Activated naive CD8-positive, alpha-beta T cell treated with anti-CD3 and anti-CD28 coated beads, Interleukin-2, amount 50 U/mL, for 16 hours (primary cell): Measurements from ENCODE around the gene EPB41L2.
"Not testable (repeated sequence)": the region's sequence is repeated elsewhere in the genome, so short reads cannot be mapped to it uniquely, and the experiment has no call there.

Experiments used
- DNase-seq: peaks from one replicate; pipeline ENCODE4 v3.0.0-alpha.2; 2020; ENCODE audit warnings: low read depth, low spot score

EPB41L2 gene

DNA sequence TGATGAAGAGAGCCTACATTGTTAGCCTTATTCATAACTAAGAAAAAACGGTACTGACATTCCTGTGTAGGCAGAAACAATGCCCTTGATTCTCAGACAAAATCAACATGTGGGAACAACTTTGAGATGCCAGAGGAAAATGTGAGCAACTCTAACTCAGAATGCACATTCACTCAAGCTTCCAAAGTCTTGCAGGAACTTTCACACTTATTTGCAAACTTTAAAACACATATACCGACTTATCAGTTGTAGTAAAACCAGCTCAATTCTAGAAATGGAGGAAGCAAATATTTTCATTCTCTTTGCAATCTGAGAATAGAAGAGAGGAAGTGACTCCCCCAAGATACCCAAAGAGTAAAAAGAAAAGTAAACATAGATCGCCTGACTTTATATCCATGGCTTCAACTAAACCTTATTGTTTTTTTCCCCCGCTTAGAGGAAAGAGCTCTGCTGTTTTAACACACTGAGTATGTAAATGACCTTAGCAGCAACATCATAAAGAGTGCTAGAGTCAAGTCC is 117.6 kb downstream of the EPB41L2 start:
- no peak for DNase-seq

DNA sequence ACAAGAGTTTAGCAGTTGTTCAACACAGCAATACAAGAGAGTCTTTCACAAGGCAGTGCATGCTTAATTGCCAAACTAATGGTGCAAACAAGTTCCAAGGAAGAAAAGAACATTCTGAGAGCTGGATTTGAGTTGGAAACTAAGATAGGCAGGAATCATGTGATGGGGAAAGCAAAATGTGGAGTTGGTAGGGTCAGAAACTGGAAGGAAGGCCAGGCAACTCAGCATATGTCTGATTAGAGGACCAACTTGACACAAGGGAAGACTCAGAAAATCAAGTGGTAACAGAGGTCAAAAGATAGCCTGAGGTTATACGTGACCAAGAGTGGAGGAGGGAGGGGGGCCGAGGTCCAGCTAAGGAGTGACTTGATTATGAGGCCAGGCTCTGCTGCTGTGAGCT is 118.6 kb downstream of the EPB41L2 start:
- DNase-seq = no peak

DNA sequence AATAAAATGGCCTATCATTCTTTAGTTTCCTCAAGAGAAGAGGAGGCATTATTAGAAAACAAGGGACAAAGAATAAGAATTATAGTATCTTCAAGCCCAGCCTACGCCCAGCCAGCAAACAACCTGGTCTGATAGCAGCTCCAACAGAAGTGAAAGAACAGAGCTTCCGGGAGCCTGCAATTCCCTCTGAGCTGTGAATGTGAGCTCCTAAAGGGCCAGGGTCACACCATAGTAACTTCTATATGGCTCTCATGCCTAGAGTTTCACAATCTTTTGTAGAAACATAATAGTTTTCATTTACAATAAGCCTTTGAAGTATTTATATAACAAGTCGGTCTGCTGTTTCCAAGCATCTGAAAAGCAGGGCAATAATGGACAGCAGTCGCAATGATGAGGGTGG is 119.3 kb downstream of the EPB41L2 start:
- DNase-seq = no peak

DNA sequence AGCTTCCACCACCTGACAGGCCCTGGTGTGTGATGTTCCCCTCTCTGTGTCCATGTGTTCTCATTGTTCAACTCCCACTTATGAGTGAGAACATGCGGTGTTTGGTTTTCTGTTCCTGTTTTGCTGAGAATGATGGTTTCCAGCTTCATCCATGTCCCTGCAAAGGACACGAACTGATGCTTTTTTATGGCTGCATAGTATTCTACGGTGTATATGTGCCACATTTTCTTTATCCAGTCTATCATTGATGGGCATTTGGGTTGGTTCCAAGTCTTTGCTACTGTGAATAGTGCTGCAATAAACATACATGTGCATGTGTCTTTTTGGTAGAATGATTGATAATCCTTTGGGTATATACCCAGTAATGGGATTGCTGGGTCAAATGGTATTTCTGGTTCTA is 120.3 kb downstream of the EPB41L2 start:
- not testable (repeated sequence) for DNase-seq

DNA sequence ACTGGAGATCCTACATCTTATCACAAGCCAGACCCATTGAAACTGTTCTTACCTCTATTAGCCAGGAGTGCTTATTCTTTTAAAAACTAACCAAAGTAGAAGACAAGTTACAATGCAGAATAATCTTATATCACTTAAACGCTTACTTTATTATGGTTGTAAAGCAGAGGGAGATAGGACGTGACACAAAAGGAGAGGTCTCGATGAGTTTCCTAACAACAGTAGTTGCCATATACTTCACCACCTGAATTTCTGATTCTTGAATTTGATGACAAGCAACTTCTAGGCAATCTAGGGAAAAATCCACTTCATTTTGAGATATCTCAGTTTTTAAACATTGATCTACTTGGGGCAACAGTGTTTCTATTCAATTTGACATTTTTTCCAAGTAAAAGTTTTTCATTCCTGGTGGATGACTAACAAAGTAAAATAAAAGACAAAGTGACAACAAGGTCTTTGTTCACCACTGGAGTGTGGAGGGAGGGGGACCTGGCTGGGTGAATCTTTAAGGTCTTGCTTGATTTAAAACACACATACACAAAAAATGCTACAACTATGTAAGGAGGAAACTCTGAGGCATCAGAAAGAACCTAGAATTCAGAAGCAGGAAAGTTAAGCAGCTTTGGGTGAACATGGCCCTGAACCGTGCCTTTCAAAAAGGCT is 125.0 kb downstream of the EPB41L2 start:
- DNase-seq = no peak

DNA sequence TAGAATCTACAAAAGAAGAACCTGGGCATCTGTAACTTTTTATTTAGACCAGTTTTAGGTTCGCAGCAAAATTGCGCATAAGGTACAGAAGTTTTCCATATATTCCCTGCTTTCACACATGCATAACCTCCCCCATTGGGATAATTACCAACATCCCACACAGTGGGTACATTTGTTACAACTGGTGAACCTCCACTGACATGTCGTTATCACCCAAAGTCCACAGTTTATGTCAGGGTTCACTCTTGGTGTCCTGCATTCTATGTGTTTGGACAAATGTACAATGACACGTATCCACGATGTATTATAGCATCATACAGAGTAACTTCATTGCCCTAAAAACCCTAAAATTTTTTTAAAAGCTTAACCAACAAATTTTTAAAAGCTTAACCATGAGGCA is 126.1 kb downstream of the EPB41L2 start:
- no peak for DNase-seq

DNA sequence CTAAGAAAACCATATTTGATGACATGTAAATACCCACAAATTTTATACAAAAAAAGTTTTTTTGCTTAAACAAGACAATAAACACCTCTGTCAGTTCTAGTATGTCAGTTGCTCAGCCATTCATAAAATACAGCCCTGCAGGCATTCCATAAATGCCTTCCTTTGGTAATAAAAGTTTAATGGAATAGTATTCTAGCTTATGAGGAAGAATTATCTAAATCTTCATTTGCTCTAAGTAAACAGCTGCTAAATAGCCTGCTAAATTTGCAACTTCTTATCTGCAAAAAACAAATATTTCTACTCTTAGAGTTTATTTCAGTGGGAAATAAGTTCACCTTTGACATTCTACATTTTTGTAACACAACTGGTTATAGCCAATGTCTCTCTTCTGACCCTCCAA is 127.1 kb downstream of the EPB41L2 start:
- no peak for DNase-seq

DNA sequence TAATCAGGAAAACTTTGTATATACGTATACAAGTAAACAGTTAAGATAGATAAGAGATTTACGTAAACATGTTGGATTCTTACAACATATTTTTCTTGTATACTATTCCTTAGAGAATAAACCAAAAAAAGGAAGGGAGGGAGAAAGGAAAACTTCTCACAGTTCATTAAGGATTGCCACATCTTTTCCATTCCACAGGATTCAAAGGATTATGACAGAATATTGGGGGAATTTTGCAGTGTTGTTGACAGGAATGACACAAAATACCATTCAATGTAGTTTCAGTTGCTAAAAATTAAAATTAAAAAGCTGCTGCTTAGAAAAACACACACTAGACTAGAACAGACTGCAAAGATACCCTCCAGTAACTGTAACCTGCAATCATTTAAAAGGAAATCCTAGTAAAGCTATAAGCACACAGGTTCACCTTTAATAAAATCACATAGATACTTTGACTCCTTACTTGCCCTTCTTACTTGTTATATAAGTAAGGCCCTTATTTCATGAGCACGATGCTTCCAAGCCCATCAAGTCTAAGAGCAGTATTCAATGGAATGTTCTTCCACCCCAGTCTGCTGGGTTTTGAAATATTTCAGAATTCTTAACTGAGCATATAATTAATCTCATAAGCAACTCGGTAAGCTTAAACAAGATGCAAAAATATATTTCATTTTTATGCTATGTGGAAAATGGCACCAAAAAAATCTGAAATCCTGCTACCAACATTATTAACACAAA is 128.0 kb downstream of the EPB41L2 start:
- no peak for DNase-seq

DNA sequence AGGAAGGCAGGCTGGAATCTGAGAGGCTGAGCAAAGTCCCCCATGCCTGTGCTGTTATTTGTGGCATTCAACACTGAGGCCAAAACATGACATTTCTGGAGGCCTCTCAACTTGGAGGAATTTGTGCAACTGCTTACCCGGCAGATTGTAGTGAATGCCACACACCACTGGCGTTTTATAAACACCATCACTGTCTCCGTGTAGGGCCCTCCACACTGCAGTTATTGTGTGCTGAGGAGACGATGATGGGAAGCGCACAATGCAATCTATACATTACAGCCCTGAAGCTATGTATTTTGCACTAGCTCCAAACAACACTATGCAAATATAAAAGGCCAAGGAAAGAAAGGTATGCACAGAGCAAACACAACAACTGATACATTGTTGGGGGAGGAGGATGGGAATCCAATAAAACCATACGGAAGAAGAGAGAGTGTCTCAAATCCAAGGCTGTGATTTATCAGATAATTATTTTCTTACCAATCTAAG is 129.3 kb downstream of the EPB41L2 start:
- DNase-seq = no peak

DNA sequence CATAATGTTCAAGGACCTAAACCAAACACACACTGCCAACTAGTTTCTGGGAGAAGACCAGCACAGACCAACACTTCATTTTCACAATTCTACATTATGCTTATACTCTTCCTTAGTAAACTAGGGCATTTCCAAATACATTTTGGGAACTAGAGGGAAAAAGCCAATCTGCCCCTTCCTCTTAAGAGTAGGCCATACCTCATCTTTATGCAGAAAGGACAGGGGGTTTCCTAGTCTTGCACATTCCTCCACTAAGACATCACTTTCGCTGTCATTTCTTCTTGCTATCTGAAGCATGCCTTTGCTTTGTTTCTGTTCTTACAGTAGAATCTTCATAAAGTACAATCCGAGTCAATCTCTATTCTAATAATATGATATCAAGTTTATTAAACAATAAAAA is 130.1 kb downstream of the EPB41L2 start:
- no peak for DNase-seq

DNA sequence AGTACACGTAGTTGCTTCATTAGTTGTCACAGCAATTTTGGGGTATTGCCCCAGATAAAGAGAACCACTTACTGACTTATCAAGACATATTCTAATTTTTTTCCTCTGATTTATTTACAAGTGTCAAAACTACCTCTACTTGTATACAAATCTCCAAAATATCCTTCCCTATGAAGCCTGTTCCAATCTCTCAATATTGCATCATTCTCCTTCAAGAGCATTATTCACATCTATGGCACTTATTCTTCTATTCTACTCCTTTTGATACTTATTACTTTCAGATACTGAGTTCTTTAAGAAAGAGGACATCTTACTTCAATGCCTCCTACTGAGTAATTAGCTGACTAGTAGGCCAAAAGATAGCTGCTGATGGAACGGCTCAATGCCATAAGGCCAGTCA is 130.6 kb downstream of the EPB41L2 start:
- DNase-seq = no peak

DNA sequence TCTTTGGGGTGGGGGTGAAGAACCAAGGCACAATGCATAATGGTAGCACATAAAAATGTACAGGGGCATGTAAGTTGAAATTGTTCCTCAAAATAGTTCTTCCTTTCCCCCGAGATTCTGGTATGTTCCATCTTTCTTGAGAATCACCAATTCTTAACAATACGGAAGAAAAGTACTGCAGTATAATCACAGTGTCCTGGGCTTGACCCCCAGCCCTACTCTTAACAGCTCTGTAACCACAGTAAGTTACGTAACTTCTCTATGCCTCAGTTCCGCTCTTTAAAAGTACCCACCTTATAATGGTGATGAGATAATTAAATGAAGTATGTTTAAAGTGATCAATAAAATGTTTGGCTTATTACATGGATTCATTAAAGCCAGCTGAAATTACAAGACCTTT is 131.4 kb downstream of the EPB41L2 start:
- DNase-seq = no peak

DNA sequence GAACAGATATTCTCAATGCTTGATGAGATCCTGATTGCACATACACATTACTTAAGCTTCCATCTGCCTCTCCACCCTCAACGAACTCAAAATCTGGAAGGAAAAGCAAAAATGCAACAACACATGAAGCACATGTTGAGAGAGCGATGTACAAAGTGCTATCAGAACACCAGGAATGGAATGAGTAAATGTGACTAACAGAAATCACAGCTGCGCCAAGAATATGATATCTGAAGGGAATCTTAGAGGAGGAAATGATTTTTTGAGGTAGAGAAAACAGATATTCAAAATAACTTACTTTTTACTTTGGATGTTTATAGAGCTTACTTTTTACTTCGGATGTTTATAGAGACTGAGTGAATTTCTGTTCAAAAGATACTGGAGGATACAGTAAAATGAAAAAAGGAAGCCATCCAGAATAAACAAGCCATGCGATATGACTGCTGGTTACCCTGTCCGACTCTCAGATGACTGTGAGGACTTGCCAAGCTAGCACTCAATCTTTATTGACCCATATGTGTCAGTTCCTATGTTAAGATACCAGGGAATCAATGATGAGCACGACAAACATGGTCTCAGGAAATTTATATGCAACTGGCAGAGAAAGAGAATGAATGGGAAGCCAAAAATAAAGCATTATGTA is 133.9 kb downstream of the EPB41L2 start:
- no peak for DNase-seq

DNA sequence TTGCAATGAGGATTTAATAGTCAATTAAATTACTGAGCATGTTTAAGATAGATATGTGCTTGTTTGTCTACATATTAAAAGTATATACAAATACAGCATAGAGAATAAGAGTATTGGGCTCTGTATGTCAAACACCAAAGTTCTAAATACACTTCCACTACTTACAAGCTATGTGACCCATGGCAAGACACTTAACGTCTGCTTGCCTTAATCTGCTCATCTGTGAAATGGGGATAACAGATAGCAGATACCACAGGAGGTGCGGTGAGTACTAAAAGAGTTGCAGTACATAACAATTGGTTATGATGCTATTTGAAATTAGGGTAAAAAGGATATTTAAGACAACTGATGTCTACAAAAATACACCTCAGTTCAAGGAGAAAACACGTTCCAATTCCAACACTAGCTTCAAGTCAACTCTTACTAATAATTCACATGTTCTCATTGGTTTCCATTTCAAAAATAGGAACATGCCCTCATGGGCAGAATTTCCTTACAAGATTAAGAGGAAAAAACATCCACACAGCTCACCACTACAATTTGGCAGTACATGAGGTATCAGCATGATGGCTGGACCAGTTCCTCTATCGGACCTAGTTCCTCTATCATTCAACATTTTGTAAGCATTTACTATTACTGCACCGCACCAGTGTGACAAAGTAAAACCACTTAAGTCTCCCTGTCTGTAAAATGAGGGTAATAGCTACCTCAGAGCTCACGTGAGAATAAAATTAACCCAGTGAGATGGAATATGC is 134.7 kb downstream of the EPB41L2 start:
- no peak for DNase-seq

DNA sequence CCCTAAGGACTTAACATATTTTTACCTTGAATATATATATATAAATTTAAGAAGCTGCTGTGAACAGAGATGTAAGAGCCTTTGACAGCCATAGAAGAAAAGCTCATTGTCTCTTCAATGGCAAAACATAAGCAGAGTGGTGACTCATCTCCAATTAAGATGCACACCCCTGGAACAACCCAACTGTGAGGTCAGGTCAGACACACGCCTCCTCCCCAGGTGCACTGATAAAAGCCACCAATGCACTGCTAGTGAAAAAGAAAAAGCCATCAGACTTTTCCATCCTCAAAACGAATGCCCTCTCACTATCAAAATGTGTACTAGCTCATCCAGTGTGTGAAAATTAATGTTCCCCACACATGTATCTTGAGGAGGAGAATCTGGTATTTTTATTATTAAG is 135.7 kb downstream of the EPB41L2 start:
- DNase-seq = no peak

DNA sequence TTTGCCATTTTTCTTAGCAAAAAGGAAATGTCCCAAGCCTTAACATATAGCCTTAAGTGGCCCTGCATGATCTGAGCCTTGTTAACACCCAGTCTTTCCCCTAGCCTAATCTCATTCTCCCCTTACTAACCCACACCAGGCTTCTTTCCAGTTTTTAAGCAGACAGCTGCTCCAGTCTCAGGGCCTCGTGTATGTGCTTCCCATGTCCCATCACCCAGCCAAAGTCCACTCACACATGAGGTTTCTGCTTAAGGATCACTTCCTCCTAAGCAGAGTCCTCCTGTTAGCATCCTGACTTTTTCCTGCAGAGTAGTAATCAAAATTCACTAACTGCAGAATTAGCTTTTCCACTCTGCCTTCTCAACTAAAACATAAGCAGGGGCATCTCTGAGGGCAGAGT is 139.7 kb downstream of the EPB41L2 start:
- no peak for DNase-seq

DNA sequence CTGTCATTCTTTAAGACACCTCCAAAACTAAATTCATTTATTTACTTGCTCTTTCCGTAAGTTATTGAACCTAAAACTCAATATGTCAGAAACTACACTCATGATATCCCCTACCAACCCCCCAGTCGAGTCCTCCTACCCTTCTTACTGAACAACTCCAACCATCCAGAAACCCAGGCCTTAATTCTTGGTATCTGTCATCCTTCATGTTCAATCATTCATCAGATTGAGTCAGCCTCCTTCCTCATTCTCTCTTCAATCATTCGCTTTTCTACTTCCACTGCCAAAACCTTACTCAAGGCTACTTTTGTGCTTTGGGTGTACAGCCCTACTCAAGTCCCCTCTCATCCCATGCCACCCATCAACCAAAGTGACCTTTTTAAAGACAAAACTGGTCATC is 140.1 kb downstream of the EPB41L2 start:
- no peak for DNase-seq

DNA sequence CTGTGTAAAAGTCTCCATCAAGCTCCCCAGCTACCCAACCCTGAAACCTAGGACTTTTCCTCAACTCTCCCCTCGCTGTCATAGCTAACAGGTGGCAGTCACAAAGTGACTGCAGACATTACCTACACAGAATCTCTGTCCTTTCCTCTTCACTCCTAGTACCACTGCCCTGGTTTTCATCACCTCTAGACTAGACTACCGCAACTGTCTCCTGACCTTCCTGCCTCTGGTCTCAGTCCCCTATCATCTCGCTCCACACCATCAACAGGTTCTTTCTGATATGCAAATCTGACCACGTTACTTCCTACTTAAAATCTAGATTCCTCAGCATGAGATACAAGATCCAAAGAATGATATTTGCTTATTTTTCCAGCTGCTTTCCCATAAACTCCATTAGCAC is 142.1 kb downstream of the EPB41L2 start:
- DNase-seq = no peak

DNA sequence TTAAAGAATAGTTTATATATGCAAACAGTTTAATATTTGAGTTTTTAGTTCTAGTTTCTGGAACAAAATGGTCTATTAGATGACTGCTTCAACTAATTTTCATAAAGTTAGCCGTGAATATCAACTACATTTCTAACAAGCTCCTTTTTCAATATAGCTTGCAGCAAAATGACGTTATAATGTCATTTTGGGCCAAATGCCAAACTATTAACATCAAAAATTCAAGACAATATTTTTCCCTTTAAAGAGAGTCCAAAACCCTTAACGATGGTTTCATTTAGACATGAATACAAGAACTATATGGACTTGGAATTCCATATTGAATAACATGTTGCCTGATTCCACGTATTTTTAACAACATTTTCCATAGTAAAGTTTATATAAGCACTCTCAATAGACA is 144.9 kb downstream of the EPB41L2 start:
- no peak for DNase-seq

DNA sequence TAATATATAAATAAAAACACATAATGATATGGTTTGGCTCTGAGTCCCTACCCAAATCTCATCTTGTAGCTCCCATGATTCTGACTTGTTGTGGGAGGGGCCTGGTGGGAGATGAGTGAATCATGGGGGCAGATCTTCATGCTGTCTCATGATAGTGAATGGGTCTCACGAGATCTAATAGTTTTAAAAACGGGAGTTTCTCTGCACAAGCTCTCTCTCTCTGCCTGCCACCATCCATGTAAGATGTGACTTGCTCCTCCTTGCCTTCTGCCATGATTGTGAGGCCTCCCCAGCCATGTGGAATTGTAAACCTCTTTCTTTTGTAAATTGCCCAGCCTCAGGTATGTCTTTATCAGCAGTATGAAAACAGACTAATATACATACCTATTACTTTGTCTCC is 147.4 kb downstream of the EPB41L2 start:
- not testable (repeated sequence) for DNase-seq

DNA sequence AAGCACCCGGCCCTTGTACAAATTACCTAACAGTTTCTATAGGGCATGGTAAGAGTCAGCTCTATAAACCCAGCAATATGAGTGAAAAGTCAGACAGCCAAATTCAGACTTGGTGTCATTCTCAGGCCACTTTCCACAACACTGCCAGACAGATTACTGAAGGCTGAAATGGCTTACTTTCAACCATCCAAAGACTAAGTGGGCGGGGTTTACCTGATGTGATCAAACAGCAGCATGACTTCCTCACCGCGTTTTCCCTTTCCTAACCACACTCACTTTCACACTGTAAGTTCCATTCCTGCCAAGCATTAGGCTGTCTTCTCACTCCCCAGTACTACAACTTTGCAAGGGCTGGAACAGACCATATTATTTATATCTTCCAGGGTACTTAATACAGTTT is 149.9 kb downstream of the EPB41L2 start:
- DNase-seq = no peak

DNA sequence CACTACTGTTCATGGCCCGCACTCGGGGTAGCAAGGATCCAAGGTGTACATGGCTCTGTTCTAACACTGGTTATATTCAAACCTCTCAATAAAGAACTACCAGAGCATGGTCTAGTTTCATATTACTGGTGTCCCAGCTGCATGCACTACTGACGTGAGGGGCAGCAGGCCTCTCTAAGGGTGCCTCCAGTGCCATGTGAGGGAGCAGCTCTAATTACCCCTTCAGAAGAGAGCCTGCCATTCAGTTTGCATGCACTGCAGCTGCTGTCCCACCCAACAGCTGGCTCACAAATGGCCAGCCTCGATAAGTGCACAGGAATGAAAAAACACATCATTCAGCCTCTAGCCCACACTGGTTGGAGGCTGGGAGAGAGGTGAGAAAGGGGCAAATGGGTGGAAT is 150.6 kb downstream of the EPB41L2 start:
- no peak for DNase-seq
